Suppressor macrophage treated with lipopolysaccharide for 4 hours (primary cell): Measurements from ENCODE around the gene PACC1.

Experiments used
- DNase-seq: peaks from one replicate; pipeline ENCODE4 v3.0.0-alpha.2; 2020

Gene PACC1

DNA sequence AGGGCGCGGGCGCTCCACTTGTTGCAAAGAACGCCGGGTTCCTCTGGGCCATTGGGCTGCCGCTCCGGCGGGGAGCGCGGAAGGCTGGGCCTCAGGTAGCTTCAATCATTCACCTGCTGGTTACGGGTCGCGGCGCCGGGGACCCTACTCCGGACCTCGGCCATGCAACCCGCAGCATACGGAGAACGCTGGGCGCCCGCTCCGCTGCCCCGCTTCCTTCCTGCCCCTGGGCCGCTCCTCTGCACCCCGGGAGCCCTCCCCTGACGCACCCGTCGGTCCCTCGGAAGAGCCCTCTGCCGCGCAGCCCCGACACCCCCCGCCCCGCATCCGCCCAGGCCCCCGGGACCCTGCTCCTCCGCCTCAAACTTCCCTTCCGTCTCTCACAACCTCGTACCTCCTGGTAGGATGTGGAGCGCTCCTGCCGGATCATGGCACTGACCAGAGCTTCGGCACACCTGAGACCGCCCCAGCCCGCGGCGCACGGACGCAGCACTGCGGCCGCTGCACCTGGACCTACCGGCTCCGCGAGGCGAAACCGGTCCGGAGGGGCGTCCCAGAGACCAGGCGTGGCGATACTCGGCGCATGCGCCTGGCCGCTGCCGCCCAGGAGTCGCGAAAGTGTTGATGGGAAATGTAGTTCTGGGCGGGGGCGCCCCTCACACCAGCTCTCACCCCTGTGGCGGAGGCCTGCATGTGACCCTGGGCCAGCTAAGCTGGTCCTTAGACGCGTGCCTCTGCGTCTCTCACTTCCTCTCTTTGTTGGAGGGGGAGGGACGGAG, at the start of gene PACC1:
PACC1 (minus strand) TSS at position 559 of the 779 bp plus-strand sequence; CDS start at position 430, 129 bp downstream.
- DNase-seq = peak; percentile 99

GRCh38 chr1:212463565-212464285, 49.0 kb upstream of the PACC1 start:
- DNase-seq = no peak

GRCh38 chr1:212461916-212462660, 47.4 kb upstream of the PACC1 start:
- no peak for DNase-seq

DNA sequence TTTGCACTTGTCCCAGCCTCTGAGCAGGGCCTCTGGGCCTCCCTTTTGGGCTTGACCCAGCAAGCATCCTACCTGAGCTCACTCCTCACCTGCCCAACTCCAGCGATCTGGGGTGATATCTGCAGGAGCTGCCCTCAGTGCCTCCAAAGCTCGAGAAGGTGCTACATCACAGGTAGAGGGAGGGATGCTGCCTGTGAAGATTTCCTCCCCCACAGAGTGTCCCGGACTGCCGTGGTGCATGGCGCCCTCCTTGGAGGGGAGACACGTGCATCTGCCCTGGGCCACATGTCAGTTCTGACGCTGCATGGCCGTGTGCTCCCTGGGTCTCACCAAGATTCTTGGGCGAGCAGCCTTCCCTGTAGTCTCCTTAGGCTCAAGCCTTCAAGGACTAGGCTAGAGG, 45.7 kb upstream of the PACC1 start:
- no peak for DNase-seq

GRCh38 chr1:212459656-212460055, 45.0 kb upstream of the PACC1 start:
- DNase-seq = no peak

DNA sequence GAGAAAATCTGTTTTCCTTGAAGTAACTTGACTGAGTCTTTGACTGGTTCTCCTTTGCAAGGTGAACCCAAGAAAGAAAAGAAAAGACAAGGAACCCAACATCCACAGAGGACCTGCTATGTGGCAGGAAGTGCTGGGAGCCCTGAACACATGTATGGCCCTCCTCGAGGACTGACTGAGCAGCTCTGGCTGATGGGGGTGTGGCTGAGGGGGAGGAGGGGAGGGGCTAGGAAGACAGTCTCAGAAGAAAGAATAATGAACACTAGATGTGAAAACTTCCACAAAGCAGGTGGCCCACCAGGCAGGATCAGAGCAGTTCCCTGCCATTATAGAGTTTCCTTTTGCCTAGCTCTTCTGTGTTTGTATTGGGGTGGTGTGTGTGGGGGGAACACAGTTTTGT, 44.1 kb upstream of the PACC1 start:
- no peak for DNase-seq

DNA sequence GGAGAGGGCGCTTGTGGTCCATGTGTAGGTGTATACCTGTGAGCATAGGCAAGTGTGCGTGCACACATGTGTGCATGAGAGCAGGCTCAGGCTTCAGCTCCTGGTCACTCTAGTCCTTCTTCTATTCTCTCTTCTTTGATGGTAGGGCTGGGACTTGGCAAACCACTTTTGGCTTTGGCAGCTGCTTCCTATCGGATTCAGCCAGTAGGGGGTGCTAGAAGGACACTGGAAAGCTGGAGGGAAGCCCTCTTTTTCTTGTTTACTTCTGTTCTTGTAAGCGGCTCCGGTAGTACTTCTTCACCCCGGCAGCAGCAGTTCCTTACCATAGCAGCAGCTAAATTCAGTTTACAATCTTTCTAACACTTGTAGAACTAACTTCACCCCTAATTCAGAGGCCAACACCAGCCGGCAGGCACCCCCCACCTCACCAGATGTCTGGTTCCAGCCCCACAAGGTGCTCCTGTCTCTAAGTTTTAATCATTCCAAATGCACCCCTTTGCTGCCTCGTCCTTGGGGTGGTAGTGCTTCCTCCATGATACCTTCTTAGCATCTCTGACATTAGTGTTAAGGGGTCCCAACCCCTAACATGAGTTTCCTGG, 43.2 kb upstream of the PACC1 start:
- DNase-seq = peak; percentile 89

DNA sequence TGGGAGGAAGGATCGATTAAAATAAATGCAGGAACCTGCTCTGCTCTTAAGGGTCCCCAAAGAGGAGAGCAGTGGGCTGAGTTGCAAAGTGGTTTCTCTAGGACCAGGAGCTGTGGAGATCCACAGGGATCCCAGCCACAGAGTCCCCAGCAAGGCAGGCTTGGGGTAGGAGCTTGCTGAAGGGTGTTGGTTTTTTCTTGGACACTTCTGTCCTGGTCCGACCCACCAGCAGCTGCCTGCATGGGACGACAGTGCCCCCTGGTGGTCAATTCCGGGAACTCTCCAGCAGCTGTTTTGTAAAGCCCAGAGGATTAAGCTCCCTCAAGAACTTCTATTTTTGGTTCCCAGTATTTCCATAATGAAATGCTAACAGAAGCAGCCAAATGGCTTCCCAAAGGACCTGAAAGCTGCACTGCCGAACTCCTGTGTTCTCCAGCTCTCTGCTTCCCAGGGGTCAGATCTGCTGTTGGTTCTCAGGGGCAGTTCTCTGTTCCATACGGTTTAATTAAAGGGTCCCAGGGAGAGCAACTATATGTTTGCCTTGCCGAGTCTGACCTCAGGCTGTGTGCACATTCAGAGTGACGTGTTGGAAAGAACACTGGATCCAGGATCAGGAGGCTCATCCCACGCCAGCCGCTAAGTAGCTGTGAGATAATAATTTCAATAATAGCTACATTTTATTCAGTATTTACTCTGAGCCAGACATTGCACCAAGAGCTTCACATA, 41.3 kb upstream of the PACC1 start:
- DNase-seq = peak; percentile 86

- no peak for DNase-seq
Observed at GRCh38 chr1:212455401-212455800, 40.7 kb upstream of the PACC1 start.

- no peak for DNase-seq
Observed at GRCh38 chr1:212454741-212455140, 40.1 kb upstream of the PACC1 start.

- DNase-seq = no peak
Observed at GRCh38 chr1:212453156-212453857, 38.6 kb upstream of the PACC1 start.

DNA sequence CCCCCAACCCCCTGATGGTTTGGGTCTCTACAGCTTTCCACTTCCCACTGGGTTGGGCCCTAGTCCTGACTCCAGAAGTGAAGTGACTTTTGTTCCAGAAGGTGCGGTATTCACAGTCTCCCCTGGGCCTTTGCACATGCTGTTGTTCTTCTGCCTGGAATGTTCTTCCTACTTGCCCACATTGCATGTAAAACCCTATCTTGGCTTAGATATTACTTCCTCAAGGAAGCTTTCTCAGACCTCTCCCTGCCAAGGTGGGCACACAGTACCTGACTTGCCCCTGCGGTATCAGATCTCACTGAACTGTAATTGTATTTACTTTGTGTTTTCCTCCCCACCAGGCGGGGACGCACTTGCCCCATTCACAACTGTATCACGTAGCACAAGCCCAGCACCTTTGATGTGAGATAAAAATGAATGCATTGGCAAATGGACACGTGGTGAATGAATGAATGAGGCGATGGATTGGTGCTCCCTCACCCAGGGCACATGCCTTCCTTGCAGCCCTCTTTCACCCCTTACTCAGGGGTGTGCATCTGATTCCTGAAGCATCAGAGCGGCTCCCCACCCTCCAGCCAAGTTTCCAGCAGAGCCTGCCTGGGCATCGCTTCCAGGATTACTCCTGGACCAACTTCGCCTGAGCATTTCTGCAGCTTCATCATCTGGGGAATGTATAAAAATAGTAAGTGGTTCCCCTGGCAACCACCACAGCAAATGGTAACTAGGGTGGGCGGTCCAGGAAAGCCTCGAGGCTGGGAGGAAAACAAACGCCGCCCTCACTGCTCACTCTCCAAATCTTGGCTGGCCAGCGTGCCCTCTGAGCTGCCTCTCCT, 37.9 kb upstream of the PACC1 start:
- DNase-seq = peak; percentile 24

GRCh38 chr1:212451416-212452322, 37.0 kb upstream of the PACC1 start:
- DNase-seq = no peak

DNA sequence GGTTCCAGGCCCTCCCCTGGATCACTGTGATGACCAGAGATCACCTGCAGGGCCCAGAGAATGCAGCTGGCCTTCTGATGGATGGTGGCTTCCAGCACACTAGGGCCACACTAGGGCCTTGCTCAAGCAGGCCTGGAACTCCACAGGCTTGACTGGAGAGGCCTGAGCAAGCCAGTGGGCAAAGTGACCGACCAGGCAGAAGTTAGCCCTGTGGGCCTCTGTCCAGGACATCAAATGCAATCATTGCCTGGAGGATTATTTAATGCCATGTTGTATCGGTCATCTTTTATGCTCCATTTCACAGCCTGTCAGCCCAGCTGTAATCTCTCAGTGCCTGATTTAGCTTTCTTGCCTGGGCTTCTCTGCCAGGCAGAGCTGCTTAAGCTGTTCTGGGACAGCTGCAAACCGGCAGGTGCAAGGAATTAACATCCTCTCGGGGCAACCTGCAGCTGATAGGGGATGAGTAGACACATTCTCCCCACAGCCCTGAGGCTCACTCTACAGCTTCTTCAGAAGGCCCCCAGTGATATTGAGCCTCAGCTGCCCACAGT, 35.7 kb upstream of the PACC1 start:
- DNase-seq = no peak

DNA sequence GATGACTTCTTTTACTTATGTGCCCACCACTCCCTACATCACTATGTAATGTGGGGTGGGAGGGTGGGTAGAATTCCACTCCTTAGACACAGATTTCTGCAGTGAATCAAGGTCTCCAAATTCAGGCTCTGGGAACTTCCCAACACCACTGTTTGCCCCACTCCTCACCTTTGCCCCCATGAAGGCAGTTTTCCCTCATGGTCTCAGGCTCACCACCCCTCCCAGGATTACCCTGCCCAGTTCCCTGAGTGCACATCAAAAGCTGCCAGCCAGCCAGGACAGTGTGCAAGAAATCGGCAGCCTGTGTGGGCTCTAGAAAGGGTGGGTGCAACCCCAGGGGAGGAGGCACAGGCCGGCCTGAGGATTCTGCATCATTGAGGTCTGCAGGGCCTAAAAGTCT, 32.8 kb upstream of the PACC1 start:
- no peak for DNase-seq

DNA sequence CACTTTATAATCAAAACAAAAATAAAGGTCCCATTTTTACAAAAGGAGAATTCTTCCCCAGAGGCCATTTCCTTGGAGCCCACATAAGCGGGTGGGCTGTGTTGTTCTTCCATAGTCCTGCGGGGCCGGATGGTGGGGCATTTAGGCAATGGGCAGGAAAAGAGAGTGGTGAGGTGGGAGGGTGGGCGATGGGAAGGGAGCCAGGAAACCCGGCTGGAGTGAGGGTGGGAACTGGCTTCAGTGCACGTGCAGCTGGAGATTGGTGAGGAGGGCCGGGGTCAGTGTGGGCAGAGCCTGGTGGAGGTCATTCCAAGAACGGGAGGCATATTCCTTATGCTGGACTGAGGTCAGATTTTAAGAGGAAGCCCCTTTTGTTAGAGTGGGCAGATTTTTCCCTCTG, 31.6 kb upstream of the PACC1 start:
- DNase-seq = no peak

DNA sequence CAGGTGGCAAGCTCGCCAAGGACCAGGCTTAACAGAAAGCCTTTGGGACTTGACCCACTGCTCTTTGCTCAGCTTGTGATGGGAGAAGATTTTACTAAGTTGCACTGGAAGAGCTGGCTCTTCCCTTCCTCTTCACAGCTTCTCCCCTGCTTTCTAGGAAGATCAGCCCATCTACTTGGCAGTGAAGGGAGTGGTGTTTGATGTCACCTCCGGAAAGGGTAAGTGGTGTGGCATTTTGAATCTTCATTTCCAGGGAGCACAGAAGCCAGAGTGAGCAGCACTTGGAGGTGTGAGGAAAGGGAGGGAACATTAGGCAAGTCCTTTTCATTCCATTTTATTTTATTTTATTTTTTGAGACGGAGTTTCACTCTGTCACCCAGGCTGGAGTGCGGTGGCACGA, 27.7 kb upstream of the PACC1 start:
- no peak for DNase-seq

- no peak for DNase-seq
Observed at GRCh38 chr1:212440419-212440818, 25.7 kb upstream of the PACC1 start.

- no peak for DNase-seq
Observed at GRCh38 chr1:212438831-212439237, 24.1 kb upstream of the PACC1 start.
